Fibroblast of upper back skin (primary cell): ENCODE results near the gene SETX.
A peak's percentile ranks its signal among the peaks of the same experiment; 100 is the strongest.
"Not testable (repeated sequence)": the region's sequence is repeated elsewhere in the genome, so short reads cannot be mapped to it uniquely, and the experiment has no call there.

Experiments
- DNase-seq: peaks from one replicate; pipeline ENCODE4 v3.0.0-alpha.2; 2013

SETX gene

DNA sequence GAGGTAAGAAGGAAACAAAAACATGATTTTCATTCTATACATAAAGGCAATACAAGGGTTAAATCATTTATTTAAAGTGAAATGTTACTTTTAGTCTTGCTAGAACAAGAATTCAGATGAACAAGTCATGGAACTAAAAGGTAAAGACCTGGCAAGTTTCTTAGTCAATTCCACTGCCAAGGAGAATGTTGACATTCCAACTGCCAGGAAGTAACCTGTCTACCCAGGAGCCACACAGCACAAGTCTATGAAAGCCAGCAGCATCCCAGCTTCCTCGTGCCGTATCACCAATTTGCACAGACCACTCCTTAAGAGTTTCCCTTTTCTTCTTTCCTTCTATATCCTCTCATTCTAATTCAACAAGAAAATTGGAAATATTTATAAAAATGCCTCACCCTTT is 79.9 kb downstream of the SETX start:
- no peak for DNase-seq

GRCh38 chr9:132269704-132270516 is 84.9 kb downstream of the SETX start:
- not testable (repeated sequence) for DNase-seq

- DNase-seq: peak; percentile 58
Observed at GRCh38 chr9:132268725-132269352, 85.9 kb downstream of the SETX start.

GRCh38 chr9:132267660-132268059 is 87.1 kb downstream of the SETX start:
- DNase-seq: no peak

DNA sequence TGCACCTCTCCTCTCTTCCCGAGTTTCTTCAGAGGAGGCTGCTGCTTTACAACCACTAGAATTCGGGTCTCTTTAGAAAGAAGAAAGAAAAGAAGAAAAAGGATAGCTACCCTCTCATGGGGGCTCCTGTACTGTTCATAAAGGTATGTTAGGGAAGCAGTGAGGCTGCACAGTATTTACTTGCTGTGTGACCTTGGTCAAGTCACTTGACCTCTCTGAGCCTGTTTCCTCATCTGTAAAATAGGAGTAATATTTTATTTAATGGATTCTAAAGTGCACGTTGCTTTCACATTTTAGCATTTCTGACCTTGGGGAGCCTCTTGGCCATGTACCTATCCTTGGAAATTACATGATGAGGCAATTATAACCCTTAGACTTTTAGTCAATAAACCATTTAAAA is 88.8 kb downstream of the SETX start:
- DNase-seq: no peak

DNA sequence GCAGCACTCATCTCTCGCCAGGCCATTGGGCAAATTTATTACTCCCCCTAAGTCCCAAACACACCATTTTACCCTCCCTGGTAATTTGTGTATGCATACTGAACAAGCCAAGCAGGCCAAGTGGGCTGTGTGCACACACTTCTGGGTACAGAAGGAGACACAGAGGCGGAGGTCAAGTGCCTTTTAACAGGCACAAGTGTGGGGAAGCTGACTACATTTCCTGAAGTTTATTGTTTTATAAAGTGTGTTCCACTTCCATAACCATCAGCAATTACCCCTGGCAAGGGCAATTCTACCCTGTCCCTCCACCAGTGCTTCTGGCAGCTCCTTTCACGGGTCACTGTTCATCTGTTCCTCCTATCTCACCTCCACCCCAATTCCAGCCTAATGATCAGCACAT is 93.9 kb downstream of the SETX start:
- DNase-seq: no peak

- DNase-seq: no peak
Observed at GRCh38 chr9:132250324-132251262, 104.2 kb downstream of the SETX start.

DNA sequence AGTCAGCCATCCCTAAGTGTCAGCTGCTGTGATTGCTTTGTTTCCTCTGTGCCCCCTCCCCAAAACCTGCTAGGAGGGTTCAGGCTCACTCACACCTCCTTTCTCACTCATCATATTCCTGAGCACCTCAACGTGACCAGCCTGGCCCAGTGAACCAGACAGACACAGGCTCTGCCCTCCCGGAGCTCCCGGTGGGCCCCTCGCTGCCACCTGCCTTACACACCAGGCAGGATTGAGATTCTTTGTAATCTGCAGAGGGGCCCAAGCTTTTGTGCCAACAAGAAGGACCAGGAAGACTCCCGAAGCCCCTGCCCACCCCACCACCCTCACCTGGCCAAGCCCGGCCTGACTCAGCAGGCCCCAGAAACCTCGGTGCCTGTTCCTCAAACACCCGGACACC is 105.1 kb downstream of the SETX start:
- no peak for DNase-seq

DNA sequence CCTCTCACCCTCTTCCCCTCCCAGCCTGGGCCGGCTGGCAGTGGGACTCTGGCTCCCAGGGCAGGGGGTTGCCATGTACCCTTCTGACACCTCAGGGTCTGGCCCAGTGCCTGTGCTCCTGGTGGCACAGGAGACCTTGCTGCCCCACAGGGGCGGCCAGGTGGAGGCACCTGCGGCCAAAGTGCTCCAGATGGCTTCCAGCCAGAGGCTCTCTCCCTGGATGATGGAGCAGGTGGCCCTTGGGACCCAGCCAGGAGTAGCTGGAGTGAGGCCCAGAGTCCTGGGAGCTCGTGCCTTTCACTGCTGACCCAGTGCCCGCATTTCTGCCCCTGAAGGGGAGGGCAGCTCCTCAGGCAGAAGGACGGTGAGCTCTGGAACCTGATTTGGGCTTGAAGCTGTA is 105.7 kb downstream of the SETX start:
- no peak for DNase-seq

GRCh38 chr9:132247942-132248341 is 106.8 kb downstream of the SETX start:
- DNase-seq: no peak

GRCh38 chr9:132245465-132245864 is 109.3 kb downstream of the SETX start:
- no peak for DNase-seq

- no peak for DNase-seq
Observed at GRCh38 chr9:132244582-132245455, 110.0 kb downstream of the SETX start.

- DNase-seq: no peak
Observed at GRCh38 chr9:132243156-132244074, 111.4 kb downstream of the SETX start.

DNA sequence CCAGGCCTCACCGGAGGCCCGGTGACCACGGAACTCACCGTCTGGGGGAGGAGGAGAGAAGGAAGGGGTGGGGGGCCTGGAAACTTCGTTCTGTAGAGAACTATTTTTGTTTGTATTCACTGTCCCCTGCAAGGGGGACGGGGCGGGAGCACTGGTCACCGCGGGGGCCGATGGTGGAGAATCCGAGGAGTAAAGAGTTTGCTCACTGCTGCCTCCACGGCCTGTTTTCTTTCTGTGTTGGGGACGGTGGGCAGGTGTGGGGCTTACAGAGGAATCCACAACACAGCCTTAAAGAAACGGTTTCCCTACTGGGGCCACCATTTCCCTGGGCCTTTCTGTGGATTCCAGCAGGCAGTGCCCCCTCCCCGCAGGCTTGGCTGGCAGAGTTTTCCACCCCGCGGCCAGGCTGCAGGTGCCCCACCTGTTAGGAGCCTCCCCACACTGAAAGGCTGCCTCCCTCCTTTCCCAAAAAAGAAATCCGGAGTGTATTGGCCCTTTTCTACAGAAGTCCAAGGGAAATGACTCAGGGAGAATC is 112.1 kb downstream of the SETX start:
- no peak for DNase-seq

DNA sequence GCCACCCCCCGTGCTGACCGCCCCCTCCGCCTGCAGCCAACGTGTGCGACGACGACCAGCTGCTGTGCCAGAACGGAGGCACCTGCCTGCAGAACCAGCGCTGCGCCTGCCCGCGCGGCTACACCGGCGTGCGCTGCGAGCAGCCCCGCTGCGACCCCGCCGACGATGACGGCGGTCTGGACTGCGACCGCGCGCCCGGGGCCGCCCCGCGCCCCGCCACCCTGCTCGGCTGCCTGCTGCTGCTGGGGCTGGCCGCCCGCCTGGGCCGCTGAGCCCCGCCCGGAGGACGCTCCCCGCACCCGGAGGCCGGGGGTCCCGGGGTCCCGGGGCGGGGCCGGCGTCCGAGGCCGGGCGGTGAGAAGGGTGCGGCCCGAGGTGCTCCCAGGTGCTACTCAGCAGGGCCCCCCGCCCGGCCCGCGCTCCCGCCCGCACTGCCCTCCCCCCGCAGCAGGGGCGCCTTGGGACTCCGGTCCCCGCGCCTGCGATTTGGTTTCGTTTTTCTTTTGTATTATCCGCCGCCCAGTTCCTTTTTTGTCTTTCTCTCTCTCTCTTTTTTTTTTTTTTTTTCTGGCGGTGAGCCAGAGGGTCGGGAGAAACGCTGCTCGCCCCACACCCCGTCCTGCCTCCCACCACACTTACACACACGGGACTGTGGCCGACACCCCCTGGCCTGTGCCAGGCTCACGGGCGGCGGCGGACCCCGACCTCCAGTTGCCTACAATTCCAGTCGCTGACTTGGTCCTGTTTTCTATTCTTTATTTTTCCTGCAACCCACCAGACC is 112.8 kb downstream of the SETX start:
- no peak for DNase-seq

DNA sequence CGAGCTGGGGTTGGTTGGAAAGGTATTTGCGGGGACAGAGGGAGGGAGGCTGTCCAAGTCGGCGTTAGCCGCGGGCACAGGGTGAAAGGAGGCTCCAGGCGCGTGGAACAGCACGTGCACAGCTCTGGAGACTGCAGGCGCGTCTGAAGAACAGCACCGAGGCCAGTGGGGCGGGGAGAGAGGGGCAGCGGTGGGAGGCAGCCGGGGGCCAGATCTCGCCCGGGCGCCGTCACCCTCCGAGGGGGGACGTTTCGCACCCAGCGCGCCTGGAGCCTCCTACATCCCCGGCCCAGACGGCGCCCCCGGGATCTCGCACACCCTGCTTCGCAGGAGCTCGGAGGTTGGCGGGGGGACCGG is 113.3 kb downstream of the SETX start:
- DNase-seq: no peak

DNA sequence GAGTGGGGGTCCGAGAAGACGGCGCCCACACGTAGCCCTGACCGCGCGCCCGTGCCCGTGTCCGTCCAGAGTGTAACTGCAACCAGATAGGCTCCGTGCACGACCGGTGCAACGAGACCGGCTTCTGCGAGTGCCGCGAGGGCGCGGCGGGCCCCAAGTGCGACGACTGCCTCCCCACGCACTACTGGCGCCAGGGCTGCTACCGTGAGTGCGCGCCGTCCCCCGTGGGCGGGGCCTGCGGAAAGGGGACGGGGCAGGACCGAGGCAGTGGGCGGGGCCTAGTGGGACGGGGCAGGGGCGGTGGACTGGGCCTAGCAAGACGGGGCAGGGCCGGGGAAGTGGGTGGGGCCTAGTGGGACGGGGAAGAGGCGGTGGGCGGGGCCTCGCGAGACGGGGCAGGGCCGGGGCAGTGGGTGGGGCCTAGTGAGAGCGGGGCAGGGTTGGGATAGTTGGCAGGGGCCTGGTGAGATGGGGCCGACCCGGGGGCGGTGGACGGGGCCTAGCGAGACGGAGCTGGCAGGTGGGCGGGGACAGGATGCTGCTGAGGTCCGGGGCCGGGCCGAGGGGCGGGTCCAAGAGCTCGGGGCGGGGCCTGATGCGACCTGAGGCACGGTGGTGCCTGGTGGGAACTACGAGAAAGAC is 113.8 kb downstream of the SETX start:
- DNase-seq: peak; percentile 77

DNA sequence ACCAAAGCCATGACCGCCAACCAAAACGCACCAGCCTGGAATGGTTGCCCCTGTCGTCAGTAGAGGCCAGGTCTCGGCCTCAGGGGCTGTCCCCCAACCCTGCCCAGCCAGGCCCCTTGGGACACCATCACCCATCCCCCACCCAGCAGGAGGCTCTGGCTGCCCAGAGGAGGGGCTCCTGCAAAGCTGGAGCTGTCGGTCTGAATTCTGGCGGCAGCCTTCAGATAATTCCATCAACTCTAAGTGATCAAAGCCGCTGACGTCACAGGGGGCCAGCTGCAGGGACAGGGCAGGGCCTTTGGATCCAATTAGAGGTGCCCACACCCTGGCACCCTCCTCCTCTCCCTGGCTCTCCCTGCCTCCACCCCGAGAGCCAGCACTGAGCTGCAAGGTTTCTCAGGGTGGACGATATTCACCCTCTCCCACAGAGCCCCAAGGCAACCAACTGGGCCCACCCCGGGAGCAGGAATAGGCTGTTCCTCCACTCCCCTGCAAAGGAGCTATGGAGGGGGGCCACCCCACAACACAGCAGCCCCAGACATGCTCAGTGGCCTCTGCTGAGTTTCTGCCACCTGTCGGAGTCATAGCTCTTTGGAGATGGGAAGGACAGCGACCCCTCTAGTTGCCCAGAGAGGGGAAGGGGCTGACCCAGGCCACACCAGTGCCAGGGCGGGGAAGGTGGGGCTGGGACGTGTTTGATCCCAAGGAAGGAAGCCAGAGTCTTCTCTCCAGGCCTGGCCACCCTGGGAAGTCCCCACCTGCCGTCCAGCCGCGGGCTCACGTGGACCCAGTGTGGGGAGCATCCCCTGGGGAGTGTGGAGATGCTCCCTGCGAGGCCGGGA is 114.6 kb downstream of the SETX start:
- DNase-seq: no peak

DNA sequence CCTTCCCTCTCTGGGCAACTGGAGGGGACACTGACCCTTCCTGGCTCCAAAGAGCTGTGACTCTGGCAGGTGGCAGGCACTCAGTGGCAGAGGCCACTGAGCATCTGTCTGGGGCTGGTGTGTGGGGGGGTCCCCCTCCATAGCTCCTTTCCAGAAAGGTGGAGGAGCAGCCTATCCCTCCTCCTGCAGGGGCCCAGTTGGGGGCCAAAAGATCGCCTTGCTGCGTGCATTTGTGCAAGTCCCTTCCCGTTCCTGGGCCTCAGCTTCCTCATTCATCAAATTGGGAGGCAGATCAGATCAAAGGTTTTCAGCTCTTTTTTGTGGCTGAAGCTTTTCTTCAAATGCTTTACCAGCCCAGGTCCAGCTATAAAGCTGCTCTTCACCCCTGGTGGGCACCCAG is 115.3 kb downstream of the SETX start:
- no peak for DNase-seq
